ENCODE measurements around the gene PPP1R27.

DNA sequence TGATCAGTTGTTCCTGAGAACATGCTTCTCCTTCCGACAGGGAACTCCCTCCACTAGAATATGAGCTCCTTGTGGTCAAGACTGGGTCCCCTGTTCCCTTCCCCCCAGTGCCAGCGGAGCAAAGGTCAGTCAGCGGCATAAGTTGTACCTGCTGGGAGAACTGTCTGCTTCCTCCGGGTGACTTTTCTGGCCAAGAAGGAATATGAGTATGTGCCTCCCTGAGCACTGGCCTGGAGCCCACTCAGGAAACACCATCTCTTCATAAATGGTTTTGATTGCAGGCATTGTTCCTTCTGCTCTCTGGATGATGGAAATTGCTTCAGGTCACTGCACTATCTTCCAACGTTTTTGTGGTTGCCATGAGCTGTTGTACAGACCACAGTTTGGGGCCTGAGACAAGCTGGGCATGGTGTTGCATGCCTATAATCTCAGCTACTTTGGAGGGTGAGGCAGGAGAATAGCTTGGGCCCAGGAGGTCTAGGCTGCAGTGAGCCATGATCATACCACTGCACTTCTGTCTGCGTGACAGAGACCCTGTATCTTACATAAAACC lies 28.3 kb upstream of the PPP1R27 start:
- TF ChIP-seq CTCF (IDR thresholded peaks at IDR 0.05) (no peak), POLR2A (IDR thresholded peaks at IDR 0.05) (no peak)

Measured in heart left ventricle (tissue), 13 donors.